Liver (tissue), 3 donors: ENCODE results near the gene YWHAB.

Experiments used
- SP1 ChIP-seq: IDR thresholded peaks from 2 replicates; pipeline ENCODE4 v1.6.1; 2018; ENCODE audit warnings: antibody characterized with exemption, mild to moderate bottlenecking
- TAF1 ChIP-seq: conservative IDR thresholded peaks from 2 replicates; pipeline ENCODE4 v1.6.1; 2016; ENCODE audit warnings: antibody characterized with exemption, mild to moderate bottlenecking
- TF ChIP-seq, protein P1 (sequence below): fragments of 150-350 bp; IDR thresholded peaks from 2 replicates; pipeline ENCODE4 v1.5.1; 2017; ENCODE audit warnings: improper control_type of control experiment, low read depth, low read length; ENCODE audit not compliant: missing input control
- donor health status: healthy.
- donor health status: healthy.

DNA sequence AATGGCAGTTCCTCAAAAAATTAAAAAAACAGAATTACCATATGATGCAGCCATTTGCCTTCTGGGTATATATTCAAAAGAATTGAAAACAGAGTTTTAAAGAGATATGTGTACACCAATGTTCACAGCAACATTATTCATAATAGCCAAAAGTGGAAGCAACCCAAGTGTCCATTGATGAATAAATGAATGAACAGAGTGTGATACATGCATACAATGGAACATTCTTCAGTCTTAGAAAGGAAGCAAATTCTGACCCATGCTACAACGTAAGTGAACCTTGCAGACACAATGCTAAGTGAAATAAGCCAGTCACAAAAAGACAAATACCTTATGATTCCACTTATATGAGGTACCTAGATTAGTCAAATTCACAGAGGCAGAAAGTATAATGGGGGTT lies 34.7 kb upstream of the YWHAB start:
- TF ChIP-seq SP1 (no peak), TAF1 (no peak)
- TF ChIP-seq, protein P1, sequence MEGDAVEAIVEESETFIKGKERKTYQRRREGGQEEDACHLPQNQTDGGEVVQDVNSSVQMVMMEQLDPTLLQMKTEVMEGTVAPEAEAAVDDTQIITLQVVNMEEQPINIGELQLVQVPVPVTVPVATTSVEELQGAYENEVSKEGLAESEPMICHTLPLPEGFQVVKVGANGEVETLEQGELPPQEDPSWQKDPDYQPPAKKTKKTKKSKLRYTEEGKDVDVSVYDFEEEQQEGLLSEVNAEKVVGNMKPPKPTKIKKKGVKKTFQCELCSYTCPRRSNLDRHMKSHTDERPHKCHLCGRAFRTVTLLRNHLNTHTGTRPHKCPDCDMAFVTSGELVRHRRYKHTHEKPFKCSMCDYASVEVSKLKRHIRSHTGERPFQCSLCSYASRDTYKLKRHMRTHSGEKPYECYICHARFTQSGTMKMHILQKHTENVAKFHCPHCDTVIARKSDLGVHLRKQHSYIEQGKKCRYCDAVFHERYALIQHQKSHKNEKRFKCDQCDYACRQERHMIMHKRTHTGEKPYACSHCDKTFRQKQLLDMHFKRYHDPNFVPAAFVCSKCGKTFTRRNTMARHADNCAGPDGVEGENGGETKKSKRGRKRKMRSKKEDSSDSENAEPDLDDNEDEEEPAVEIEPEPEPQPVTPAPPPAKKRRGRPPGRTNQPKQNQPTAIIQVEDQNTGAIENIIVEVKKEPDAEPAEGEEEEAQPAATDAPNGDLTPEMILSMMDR, result no peak
